Esophagus muscularis mucosa (tissue), 4 donors: ENCODE data around the gene TANGO2.

Experiments
- CTCF ChIP-seq, 3 experiments: fragments of 200-600 bp in 2 of 3; fragments of 450-650 bp in 1 of 3; sonication (generic) in 2 of 3; IDR thresholded peaks; one replicate each; pipeline ENCODE4 v1.5.1; 2017 to 2019; ENCODE audit warnings: antibody characterized with exemption in 3 of 3, mild to moderate bottlenecking in 2 of 3, moderate library complexity in 1 of 3
- EP300 ChIP-seq: sonication (generic); formaldehyde crosslinking; IDR thresholded peaks from one replicate; pipeline ENCODE4 v1.6.1; 2017; ENCODE audit warnings: antibody characterized with exemption
- POLR2AphosphoS5 ChIP-seq, 2 donors: sonication (generic); formaldehyde crosslinking; IDR thresholded peaks; one replicate each; pipeline ENCODE4 v1.6.1; 2017; ENCODE audit warnings: antibody characterized with exemption in 2 of 2

- no peak for TF ChIP-seq POLR2AphosphoS5 (IDR thresholded peaks at IDR 0.05)
- no peak for TF ChIP-seq CTCF (IDR thresholded peaks at IDR 0.05)
- TF ChIP-seq EP300: no peak
Measured at GRCh38 chr22:19973551-19974267, 47.2 kb upstream of the TANGO2 start.
